GM19238 (cell line): ENCODE data around the gene OR8J3.
"Not testable (repeated sequence)": the region's sequence is repeated elsewhere in the genome, so short reads cannot be mapped to it uniquely, and the experiment has no call there.

Experiments
- DNase-seq: peaks from one replicate; pipeline ENCODE4 v3.0.0; 2011; ENCODE audit warnings: low spot score; ENCODE audit not compliant: insufficient read length

Gene OR8J3, protein sequence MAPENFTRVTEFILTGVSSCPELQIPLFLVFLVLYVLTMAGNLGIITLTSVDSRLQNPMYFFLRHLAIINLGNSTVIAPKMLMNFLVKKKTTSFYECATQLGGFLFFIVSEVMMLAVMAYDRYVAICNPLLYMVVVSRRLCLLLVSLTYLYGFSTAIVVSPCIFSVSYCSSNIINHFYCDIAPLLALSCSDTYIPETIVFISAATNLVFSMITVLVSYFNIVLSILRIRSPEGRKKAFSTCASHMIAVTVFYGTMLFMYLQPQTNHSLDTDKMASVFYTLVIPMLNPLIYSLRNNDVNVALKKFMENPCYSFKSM

DNA sequence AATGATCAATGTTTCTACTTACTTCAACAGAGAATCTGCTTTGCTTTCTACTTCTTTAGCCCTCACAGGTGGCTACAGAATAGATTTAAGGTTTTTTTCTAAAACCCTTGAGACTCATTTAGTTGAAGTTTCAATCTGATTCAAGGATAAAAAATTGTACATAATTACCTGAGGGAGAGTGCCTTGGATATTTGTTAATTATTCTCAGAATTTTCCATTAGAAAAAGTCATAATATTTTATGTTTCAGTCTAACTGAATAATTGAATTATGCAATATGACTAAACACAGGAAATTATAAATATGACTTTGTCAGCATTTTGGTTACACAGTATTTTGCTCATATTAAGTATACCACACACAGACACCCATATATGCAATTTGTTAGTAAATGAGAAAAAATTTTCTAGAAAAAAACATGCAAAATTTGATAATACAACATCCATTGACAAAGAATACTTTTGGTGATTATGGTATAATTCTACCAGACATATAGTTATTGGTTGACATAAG is at the start of gene OR8J3:
OR8J3 (minus strand) TSS at position 51 of the 511 bp plus-strand sequence. CDS start 2,483 bp downstream, outside the sequence.
- no peak for DNase-seq

DNA sequence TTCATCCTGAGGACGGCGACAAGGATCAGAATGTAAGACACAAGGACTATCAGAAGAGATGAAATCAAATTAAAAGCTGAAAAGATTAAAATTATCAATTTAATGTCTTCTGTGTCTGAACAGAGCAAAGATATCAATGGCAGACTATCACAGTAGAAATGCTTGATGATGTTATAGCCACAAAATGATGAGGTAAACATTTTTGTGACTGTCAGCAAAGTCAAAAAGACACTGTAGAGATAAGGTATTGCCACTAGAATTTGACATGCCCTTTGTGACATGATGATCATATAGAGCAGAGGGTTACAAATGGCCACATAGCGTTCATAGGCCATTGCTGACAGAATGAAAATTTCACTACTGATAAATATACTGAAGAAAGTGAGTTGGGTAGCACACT is 48.6 kb upstream of the OR8J3 start:
- no peak for DNase-seq

DNA sequence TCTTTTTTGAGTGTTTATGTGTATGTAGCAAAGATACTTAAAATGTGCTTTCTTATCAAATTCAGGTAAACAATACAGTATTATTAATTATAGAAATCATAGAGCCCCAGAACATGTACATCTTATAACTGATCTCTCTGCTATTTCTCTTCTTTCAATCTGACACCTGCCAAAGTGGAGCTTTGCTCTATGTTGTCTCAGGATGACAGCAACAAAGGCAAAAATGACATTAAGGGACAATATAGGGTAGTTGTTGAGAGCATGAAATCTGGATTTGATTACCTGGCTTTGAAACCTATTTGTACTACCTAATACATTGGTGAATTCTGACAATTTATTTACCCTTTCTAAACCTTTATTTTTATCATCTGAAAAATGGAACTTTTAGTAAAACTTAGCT is 43.5 kb upstream of the OR8J3 start:
- no peak for DNase-seq

DNA sequence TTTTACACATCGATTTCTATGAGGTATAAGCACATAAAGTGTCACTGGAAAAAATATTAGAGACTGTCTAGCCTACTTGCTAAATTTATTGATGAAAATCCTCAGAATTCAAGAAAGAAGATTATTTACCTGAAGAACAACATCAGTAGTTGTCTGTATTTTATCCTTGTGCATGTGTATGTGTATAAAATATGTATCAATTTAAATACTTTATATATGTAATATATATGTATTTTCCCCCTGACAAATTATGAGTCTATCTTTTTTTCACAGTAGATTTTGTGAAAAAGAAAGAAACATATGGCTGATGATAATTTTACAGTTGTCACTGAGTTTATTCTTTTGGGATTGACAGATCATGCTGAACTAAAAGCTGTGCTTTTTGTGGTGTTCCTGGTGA is 36.3 kb upstream of the OR8J3 start, which contains the start of gene OR5J2:
OR5J2 (plus strand) TSS at position 301 of the 400 bp plus-strand sequence; CDS start at position 301, 0 bp downstream.
- no peak for DNase-seq

DNA sequence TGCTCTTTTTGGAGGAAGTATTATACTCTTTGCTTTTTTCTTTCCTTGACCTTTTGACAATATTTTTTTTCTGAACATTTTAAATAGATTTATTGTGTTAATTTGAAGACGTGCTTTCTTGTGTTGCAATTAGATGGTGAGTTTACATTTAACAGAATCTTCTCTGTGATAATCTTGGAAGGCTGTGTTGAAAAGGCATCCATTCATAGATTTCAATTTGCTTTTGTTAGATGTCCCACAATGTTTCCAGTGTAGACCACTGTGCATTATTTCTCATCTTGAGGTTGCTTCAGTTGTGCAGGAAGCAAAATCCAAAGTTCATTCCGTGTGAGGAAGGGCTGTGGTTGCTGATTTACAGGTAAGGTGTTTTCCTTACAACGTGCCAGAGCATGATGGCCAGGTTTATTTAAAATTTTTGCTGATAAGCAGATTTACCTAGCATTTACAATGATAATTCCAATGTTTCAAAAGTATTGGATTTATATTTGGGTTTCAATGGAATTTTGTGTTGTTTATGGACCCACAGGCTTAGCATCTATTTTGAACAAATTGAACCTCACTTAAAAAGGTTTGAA is 32.3 kb upstream of the OR8J3 start:
- no peak for DNase-seq

DNA sequence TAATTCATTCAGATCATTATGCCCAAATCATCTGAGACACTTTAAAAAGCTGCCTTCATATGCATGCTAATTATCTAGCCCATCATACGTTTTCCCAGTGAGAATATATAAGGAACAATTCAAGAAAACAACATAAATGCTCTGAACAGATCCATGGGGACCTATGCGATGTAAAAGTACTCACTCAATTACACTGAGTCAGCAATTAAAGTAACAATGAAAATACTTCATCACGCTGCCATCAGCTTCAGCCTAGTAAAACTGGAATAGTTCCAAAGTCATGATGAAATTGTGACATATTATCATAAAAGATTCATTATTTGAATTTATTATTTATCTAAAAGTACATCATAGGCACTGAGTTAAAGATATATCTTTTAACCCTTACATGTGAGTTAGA is 23.8 kb upstream of the OR8J3 start:
- no peak for DNase-seq

DNA sequence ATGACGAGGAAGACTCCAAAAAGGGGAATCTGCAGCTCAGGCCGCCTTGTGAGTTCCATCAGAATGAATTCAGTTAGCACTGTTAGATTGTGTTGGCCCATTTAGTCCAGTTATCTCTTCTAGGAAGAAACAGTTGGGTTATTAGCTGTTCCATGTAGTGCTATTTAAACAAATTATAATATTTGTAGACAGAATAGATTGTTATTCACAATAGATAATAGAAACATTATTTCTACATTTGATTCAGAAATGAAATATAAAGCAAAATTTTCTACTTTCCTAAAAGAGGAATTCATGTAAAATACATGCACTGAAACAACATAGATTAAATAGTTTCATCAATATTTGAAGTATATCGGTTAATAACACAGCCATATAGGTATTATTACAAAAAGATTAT is 20.2 kb upstream of the OR8J3 start, which contains the start of gene OR8K5:
OR8K5 (minus strand) TSS at position 101 of the 400 bp plus-strand sequence; CDS start at position 101, 0 bp downstream.
- no peak for DNase-seq

DNA sequence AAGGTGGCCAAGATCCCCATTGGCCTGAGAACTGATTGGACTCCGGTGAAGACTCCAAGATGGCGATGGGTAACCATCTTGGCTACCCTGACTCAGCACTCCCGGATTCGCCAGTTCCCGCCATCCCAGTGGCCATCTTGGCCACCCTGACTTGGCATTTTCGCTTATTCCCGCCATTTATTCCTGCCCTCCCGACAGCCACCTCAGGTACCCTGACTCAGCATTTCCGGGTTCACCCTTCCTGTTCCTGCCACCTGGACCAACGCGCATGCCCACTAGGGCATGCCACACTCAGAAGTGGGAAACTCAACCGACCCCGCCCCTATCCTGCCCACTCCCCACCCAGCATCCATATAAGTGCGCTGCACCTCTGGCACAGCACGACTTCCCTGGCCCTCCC is 12.3 kb upstream of the OR8J3 start:
- no peak for DNase-seq

DNA sequence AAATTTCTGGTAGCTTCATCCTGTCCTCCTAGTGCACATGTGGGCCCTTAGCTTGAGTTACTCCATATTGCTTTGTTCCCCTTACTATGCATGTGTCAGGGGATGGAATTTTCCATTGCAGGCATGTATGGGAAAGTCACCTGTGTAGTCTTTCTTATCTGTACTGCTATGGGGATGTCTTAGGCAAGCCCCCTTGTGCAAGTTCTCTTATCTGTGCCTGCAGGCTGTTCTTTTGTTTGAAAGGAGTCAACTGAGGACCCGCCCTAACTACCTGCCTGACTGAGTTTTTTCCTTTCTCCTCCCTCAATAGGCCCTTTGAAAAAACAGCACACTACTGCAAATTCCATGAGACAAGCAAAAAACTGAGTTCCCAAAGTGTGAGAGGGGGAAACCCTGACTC is 11.4 kb upstream of the OR8J3 start:
- DNase-seq: no peak

DNA sequence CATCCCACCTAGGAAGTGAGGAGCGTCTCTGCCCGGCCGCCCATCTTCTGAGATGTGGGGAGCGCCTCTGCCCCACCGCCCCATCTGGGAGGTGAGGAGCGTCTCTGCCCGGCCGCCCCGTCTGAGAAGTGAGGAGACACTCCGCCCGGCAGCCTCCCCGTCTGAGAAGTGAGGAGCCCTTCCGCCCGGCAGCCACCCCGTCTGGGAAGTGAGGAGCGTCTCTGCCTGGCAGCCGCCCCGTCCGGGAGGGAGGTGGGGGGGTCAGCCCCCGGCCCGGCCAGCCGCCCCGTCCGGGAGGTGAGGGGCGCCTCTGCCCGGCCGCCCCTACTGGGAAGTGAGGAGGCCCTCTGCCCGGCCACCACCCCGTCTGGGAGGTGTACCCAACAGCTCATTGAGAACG is 3.7 kb upstream of the OR8J3 start:
- not testable (repeated sequence) for DNase-seq

DNA sequence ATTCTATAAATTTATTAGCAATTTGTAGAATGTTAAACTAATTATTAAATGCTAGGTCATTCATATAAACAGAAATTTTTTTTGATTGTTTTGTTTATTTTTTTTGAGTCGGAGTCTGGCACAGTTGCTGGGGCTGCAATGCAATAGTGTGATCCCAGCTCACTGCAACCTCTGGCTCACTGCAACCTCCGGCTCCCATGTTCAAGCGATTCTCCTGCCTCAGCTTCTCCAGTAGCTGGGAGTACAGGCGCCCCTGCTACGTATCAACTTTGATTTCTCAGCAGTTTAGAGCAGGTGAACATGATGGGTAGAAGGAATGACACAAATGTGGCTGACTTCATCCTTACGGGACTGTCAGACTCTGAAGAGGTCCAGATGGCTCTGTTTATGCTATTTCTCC is 17.9 kb downstream of the OR8J3 start, which contains the start of gene OR8H3:
OR8H3 (plus strand) TSS at position 301 of the 400 bp plus-strand sequence; CDS start at position 301, 0 bp downstream.
- no peak for DNase-seq

DNA sequence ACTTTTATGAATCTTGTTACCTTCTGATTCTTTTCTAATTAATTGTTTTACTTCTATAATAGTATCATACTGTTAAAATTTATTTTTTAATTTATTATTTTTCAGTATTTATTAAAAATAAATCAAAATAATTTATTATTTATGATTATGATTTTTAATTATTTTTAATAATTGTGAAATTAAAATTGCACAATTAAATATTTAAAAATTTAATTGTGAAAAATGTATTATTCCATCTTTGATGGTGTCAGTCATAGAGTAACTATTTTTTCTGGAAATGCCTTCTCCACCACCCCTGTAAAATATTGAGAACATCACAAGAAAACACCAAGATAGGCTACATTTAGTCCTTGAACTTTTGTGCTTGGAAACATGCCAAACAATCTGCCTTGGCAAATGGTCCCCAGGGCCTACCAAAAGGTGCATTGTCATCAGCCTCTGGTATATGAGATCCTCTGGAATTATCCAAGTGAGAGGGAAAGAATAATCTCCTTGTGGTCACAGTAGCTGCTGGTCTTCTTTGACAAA is 36.7 kb downstream of the OR8J3 start, which contains the start of gene OR8H2:
OR8H2 (plus strand) TSS at position 478 of the 528 bp plus-strand sequence. CDS start 1,356 bp downstream, outside the sequence.
- no peak for DNase-seq

DNA sequence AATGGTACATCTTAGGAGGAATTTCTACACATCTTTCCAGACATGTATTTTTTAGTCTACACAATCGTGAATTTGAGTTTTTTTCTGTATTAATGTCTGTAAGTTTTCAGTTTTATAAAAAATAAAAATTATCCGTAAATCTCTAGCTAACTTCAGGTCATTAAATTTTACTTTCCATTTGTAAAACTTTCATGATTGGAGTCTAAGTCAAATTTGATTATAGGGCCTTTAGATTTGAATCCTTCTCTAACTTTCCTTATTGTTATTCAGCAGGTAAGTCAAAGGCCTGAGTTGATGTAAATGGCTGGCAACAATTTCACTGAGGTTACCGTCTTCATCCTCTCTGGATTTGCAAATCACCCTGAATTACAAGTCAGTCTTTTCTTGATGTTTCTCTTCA is 47.0 kb downstream of the OR8J3 start, which contains the start of gene OR8I2:
OR8I2 (plus strand) TSS at position 301 of the 400 bp plus-strand sequence; CDS start at position 301, 0 bp downstream.
- DNase-seq: no peak

DNA sequence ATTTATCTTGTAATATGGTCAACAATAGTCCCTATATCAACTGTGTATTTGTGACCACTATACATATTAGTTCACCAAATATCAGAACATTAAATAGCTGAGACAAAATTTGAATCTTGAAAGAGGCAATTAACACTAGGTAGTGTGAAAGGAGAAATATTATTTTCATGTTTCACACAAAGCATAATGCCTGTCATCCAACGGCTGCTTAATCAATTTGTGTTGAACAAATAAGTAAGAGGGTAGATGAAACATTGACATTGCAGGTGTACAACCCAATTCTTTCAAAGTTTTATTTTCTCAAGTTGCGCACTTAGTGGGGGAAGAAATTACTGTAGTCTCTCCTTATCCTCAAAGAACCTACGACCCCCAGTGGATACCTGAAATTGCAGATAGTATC is 50.3 kb downstream of the OR8J3 start:
- DNase-seq: no peak
